GM19023 (cell line): ENCODE results near the gene SRXN1.

Source experiments
- ATAC-seq: cut with Tn5 transposase; IDR thresholded peaks from one replicate; pipeline ENCODE4 v1.9.1; 2021; ENCODE audit warnings: mild to moderate bottlenecking, moderate library complexity; ENCODE audit not compliant: unreplicated experiment

SRXN1 gene

DNA sequence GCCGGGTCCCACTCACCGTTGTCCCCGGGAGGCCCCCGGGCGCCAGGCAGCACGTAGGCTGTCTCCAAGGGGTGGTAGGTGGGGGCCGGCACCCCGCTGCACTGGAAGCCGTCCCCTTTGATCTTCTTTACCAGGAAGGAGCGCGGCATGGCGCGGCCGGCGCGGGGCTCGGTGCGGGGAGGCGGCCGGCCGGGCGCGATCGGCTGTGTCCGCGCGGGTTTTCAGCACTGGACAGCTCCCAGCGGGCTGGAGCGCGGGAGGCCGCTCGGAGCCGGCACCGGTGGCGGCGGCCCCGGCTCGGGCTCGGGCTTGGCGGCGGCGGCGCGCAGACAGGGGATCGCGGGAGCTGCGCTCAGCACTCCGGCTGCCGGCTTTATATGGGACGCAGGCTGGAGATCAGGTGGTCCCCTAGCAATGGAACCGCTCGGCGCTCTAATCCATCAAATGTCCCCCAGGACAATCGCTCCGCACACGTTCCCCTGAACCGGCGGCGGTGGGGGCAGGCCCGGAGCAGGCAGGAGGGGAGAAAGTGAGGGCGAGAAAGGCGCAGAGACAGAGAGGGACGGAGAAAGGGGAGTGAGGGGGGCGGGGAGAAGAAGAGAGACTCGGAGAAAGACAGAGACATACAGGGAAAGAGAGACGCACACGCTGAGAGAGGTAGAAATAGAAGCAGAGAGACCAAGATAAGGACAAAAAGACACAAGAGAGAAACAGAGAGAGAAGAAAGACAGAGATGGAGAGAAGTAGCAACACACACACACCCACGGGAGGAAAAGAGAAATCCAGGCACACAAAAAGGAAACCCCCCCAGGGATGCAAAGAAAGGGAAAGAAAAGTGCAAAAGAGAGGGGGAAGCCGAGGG lies 22.7 kb upstream of the SRXN1 start, which contains the start of gene SCRT2:
Gene SCRT2 (minus strand): TSS at position 350 of the 862 bp plus-strand sequence. CDS start 201 bp downstream, at position 149.
- no peak for ATAC-seq

DNA sequence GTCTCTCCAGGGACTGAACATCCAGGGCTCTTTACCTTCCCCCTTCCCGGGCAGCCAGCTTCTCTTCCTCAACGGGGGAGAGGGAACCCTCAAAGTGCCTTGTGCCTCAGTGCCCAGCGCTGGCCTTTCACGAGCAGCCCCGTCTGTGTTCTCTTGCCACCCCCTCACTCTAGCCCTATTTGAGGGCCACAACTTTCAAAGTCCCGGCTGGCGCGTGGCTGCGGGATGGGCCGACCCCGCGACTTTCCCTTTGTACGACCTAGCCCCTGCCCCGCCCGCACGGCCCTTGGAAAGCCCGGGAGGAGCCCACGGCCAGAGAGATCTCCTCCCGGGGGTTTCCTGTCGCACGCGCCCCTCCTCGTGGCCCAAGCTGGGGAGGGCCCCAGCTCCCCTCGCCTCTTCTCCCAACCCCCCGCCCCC lies 22.0 kb upstream of the SRXN1 start:
- ATAC-seq = no peak

DNA sequence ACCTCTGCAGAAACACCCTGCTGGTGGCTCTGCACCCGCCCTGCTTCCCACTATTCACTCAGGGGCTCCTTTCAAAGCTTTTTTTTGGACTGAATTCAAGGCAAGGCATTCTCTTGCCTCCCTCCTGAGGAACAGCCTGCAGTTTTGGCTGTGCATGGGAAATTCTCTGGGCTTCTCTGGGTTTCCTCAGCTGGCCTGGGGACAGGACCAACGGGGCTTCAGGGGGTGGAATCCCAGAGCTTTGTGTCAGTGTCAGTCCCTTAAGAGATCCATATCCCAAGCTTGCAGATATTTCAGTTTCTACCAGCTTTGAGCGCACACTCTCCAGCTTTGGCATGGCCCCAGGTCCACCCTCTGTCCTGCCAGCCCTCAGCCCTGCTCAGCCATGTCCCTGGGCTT lies 20.6 kb upstream of the SRXN1 start:
- no peak for ATAC-seq

DNA sequence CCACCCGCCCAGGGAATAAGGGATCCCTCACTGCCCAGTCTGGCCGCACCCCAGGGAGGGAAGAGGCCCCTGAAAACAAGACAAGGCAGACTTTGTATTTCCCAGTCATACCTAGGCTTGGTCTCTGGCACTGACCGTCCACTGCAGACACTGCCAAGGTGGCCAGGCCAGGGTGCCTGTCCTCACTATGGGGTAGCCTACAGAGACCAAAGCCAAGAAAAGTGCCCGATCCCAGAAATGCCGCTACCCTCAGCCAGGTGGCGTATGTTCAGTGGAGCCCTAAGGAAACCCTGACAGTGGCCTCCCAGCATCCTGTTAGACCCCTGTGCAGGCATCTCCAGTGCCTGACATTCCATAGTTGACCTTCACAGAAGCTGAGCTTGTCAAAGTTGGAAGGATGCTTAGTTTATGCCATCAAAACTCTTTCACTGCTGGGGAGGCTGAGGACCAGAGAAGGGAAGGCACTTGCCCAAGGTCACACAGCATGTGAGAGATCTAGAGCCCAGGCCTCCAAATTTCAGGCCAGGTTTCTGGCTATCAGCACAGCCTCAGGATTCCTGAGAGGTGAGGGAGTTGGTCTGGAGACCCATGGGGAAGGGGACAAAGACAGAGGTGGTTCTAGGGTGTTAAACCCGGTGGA lies 20.1 kb upstream of the SRXN1 start:
- no peak for ATAC-seq

DNA sequence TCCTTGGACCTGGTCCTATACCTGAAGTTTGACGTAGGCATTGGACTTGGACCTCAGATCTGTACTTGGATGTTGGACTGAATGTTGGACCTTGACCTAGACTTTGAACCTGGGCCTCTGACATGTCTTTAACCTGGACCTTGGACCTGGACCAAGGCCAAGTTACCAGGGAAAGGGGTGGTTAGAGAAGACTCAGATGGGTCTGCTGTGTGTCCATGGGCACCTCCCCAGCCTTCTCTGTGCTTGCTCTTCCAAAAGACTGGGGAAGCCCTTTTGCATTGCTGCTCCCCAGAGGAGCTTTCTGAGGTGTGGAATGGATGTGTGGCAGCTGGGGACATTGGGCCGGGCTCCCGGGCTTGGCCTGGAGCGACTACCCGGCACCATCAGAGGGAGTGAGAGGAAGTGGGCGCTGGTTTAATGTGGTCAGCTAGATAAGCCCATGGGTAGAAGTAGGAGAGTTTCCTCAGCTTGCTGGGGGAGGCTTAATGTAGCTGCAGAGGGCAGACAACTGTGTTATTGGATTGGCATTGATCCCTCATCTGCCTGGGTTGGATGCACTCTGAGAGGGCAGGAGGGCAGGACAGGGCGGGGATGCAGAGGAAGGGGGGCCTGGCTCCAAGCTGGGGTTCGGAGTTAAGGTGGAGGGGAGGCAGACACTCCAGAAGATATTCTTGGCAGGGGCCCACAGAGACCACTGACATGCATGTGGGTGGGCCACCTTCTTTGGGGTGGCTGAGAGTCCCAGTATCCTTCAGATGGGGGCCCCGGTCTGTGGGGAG lies 18.4 kb upstream of the SRXN1 start:
- ATAC-seq = no peak

DNA sequence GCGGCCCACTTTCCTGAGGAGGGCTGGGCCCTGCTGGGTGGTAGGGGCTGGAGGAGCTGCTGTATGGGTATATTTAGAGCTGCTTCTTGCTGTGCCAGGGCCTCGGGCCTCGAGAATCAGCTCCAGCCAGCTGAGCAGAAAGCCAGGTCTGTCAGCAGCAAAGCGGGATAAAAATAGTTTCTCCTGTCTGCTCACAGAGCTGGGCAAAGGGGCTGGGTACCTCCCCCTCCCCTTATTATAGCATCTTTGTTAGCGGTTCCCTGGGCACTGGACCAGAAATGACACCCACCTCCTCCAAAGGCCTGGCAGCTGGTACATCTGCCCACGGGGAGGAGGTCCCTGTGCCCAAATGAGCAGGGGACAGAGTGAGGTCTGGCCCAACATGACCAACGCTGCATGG lies 16.6 kb upstream of the SRXN1 start:
- ATAC-seq = no peak

DNA sequence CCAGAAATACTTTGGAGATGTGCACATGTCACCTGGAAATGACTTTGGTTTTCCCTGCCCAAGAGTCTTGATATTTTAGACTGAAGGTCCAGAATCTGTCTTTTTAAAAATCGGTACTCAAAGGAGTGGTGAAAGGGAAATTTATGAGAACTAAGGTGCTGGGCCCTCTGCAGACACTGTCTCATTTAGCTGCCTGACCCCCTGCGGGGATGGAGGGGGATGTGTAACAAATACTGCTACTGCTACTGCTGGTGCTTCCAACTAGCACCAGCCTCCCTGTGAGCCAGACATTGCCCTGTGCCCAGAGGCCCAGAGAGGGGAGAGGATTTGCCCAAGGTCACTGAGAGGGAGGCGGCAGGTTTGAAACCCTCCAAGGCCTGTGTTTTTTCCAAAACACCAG lies 15.6 kb upstream of the SRXN1 start:
- ATAC-seq = no peak

DNA sequence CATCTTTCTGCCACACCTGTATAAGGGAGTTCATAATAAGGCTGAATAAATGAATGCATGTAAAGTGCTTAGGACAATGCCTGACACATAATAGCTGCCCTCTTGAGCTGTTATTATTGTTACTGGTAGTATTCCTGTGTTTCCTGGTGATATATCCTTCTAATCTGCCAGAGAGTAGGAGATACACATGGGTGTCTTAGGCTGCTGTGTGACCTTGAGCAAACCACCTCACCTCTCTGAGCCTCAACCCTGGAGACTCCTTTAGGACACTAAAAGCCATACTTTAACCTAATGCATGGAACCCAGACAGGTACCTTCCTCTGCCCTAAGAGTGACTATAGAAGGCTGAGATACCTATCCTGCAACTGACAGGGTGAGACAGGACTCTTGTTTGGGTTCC lies 15.1 kb upstream of the SRXN1 start:
- ATAC-seq = no peak

DNA sequence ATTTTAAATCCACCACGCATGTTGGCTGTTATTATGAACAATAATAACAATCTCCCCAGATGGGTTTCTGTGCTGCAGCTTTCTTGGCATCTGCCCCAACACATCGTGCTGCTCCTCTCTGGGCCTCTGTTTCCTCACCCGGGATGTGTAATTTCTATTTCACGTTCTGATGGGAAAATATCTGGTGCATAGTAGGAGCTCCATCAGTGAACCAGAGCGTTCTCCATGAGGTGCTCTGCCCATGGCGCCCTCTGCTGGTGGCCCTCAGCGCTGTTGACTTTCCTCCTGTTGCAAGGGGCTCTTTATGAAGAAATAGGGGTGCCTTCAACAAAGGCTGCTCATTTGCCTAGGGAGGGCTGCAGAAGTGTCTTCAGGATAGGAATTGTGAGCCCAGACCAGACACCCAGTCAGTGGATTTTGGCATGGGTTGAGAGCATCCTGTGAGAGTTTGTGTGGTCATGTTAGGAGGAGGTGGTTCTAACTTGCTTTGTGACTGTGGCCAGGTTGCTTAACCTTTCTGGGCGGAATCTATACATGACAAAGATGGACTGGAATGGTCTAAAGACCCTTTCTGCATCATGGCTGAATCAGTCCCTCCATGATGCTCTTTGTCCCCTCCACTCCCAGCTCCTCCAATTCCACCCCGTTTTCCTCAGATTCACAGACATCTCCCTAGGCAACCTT lies 14.5 kb upstream of the SRXN1 start:
- ATAC-seq = no peak

DNA sequence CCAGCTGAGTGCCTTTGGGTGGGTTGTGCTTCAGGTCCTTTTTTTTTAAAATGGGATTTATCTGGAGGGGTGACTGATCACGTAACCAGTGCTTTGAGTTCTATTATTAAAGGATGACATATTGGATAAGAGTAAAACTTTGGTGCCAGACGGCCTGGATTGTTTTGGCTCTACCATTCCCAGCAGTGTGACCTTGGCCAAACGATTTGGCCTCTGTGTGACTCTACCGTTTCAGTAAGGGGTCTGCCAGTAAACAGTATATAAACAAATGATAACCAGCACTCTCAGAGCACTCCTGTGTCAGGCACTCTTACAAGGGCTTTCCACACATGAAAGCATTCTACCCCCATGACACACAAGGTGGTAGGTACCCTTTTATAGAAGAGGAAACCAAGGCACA lies 13.9 kb upstream of the SRXN1 start:
- no peak for ATAC-seq

DNA sequence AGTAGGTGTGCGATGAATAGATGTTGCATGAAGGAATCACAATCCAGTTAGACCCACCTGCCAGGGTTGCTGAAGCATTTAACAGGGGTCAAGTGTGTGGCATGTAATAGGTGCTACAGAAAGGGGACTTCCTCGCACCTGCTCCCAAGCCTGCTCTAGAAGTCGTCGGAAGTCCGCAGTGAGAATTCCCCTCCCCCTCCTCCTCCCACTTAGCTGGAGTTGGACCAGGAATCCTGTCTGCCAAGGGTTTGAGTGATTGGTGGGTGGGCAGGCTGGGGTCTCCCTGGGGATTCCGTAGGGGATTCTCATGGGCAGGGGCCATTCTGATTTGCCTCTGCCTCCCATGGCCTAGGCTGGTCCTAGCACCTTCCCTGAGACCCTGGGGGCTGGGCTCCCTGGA lies 12.3 kb upstream of the SRXN1 start:
- no peak for ATAC-seq

DNA sequence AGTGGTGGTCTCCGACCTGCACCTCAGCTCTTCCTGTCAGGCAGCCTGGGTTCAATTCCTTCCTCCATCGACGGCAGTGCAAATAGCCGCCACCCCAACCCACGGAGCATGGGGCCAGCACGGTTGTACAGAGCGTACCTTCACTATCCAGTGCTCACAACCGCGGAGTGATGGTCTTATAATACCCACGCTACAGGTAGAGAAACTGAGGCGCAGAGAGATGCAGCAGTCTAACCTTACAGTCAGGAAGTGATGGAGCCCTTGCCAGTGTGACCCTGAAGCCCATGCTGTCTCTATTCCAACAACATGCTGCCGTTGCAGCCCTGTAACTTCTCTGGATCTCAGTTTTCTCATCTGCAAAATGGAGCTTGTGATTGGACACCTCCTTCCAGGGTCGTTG lies 11.6 kb upstream of the SRXN1 start:
- no peak for ATAC-seq

DNA sequence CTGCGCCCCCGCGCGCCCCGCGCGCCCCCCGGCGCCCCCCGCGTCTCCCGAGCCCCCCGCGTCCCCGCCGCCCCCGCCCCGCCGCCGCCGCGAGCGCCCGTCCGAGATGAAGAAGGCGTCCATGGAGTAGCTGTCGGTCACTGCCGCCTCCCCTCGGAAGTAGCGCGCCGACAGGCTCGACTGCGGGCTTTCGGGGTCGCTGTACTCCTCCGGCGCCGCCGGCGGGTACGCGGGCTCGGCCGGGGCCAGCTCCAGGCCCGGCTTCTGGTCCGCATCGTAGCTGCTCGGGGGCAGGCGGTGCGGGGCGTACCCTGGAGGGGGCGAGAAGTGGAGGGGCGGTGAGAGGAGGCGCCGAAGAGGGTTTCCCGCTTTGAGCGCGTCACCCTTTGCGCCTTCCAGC lies 11.2 kb upstream of the SRXN1 start:
- no peak for ATAC-seq

DNA sequence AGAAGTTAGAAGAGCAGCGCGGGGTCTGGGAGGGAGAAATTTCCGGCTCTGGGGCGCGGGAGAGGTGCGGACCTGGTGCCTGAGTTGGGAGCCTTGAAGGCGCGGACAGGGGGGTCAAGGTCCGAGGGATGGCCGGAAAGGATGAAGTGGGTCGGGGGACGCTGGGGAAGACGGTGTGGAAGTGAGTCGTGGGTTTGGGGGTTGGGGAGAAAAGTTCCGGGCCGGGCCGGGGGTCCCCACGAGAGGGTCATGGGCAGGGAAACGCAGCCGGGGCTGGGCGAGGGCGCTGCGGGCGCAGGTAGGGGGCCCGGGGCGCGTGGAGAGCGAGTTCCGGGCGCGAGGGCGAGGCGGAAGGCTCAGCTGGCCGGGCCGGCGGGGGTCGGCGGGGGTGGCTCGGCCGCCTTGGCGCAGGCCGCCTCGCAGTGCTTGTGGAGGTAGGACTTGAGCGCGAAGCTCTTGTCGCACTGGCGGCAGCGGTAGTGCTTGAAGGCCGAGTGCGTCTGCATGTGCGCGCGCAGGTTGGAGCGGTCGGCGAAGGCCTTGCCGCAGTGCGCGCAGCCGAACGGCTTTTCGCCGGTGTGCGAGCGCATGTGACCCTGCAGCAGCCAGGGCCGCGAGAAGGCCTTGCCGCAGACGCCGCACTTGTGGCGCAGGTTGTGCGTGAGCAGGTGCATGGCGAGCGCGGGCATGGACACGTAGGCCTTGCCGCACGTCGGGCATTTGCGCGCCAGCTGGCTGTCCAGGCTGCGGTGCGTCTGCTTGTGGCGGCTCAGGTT lies 10.5 kb upstream of the SRXN1 start:
- ATAC-seq = no peak

DNA sequence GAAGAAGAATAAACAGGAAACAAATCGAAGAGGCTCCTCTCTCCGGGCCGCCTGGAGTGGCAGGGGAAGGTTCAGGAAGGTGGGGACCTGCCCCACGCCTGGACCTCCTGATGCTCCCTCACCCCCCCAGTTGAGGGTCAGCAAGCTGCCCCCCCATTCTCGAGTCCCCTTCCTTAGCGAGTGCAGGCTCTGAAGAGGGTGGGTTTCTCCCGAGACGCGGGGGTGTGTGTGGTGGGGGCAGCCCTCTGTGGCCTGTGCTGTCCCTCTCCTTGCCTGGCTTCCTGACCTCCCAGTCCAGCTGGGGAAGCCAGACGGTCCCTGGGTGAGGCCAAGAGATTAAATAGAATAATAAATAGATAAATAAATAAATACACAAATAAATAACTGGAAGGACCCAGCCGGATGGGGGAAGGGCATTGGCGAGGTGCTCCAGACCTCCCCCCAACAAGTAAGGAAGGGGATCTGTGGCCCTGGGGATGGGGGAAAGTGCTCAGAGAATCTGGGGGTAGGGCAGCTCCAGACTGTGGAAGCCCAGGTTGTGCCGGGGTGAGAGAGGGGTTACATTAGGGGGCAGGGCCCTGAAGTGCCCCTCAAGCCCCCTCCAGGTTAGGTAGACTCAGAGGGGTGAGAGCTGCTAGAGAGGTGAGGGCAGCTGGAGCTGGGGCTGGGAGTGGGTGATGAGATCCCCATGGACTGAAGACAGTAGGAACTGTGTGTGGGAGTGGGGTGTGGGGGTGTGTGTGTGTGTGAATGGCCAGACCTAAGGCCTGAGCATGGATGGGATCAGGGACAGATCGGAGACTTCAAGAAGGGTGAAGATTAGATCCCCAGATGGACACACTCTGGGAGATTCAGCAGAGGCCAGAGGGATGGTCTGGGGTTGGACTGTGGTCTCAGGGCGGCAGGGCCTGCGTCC lies 9.5 kb upstream of the SRXN1 start:
- no peak for ATAC-seq

DNA sequence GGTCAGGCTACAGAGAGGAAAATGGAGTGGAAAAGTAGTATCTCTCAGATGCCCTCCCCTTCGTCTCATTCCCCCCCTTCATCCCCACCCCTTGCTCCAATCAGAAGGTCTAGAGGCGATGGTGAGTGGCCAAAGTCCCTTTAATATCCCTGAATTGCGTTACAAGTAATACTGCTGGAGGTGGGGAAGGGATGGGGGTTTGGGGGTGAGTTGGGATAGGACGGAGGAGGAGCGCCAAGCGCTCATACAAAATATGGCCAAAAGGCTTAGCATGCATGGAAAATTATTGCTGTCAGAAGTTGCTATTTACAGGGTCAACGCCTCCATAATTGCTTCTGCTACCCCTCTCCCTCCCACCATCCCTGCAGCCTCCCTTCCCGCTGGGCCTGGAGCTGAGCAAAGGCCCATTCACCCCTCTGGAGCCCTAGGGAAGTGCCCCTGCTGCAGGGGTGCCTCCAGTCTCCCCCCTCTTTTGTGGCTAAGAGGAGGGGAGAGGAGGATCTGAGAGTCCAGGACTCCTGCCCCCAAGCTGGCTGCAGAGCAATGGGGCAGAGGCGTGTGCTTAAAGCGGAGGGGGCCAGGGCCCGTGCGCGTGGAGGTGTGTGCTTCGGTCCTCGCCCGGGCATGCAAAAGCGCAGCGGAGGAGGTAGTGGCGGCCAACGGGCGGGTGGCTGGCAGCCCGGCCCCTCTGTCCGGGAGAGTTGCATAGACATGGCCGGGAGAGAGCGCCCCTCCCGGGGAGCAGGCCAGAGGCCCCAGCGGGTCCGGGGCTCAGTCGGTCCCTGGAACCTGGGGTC lies 8.7 kb upstream of the SRXN1 start:
- no peak for ATAC-seq

DNA sequence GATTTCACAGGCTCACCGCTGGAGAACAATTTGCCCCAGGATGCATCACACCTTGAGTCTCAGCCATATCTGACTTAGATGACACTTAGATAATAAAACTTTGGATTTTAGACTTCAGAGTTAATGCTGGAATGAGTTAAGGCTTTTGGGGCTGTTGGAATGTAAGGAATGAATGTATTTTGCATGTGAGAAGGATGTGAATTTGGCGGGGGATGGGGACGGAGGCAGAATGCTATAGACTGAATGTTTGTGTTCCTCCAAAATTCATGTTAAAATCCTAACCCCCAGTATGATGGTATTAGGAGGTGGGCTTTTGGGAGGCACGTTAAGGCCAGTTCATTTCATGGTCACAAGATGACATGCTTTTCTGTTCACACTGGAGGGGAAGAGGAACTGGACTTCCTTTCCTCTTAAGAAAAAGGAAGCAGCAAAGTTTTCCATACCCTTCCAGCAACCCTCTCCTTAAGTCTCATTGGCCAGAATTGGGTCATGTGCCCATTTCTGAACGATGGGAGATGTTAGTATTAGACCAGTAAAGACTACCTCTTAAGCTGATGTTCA lies 5.8 kb upstream of the SRXN1 start:
- no peak for ATAC-seq

DNA sequence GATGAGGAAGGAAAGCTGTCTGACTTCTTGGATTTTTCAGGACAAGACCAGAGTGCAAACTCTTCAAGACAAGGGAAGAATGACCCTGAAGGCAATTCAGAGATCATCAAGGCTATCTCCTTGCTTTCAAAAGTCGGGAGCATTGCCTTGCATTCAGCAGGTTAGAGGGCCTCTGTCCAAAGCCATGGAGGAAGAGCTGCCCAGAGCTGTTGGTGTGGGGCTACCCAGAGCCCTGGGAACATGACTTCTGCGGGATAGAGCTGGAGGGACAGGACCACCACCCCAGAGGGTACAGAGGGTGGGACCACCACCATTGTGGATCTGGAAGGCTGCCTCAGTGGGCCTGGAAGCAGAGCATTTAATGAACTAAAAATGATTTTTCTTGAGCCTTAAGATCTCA lies 5.2 kb upstream of the SRXN1 start:
- ATAC-seq = no peak
